ENCODE measurements around the gene ZG16B.

Gene ZG16B

GRCh38 chr16:2817340-2818271 is 12.5 kb upstream of the ZG16B start:
- no peaks in the 10 kb centered on the region for H3K27me3 ChIP-seq (ENCODE audit: control insufficient read depth, insufficient read depth, low read length)
- no peak overlapping the region for H3K9ac ChIP-seq
- no peak for TF ChIP-seq CTCF (IDR thresholded peaks at IDR 0.05)
- no peaks in the 10 kb centered on the region for H3K9me3 ChIP-seq (ENCODE audit: control insufficient read depth, low read length)
- H3K4me1 ChIP-seq = no peaks in the 10 kb centered on the region
- H3K36me3 ChIP-seq (ENCODE audit: control insufficient read depth, insufficient read depth, low read length) = no peaks in the 10 kb centered on the region
- no peak overlapping the region for H3K4me2 ChIP-seq (ENCODE audit: low read length)
- H3K79me2 ChIP-seq = no peaks in the 10 kb centered on the region
- no peak overlapping the region for H3K27ac ChIP-seq
- no peak overlapping the region for H3K4me3 ChIP-seq (ENCODE audit: low read depth, low read length)
- no peak overlapping the region for H2AFZ ChIP-seq

GRCh38 chr16:2818272-2818876 is 11.7 kb upstream of the ZG16B start:
- Histone ChIP-seq H3K4me2 (ENCODE audit: low read length) (no peak overlapping the region), H3K9me3 (ENCODE audit: control insufficient read depth, low read length) (no peaks in the 10 kb centered on the region), H3K9ac (no peak overlapping the region), H3K27ac (no peak overlapping the region), H3K27me3 (ENCODE audit: control insufficient read depth, insufficient read depth, low read length) (no peaks in the 10 kb centered on the region), H3K36me3 (ENCODE audit: control insufficient read depth, insufficient read depth, low read length) (no peaks in the 10 kb centered on the region), H3K4me1 (no peaks in the 10 kb centered on the region), H3K4me3 (ENCODE audit: low read depth, low read length) (no peak overlapping the region), H3K79me2 (no peaks in the 10 kb centered on the region), H2AFZ (no peak overlapping the region)
- TF ChIP-seq CTCF (IDR thresholded peaks at IDR 0.05) = no peak

GRCh38 chr16:2819179-2819938 is 10.7 kb upstream of the ZG16B start:
- Histone ChIP-seq H3K9me3 (ENCODE audit: control insufficient read depth, low read length) (no peaks in the 10 kb centered on the region), H3K27me3 (ENCODE audit: control insufficient read depth, insufficient read depth, low read length) (no peaks in the 10 kb centered on the region), H3K79me2 (no peaks in the 10 kb centered on the region), H3K27ac (no peak overlapping the region), H2AFZ (no peak overlapping the region), H3K9ac (no peak overlapping the region), H3K4me3 (ENCODE audit: low read depth, low read length) (no peak overlapping the region), H3K36me3 (ENCODE audit: control insufficient read depth, insufficient read depth, low read length) (no peaks in the 10 kb centered on the region), H3K4me1 (no peaks in the 10 kb centered on the region), H3K4me2 (ENCODE audit: low read length) (no peak overlapping the region)
- no peak for TF ChIP-seq CTCF (IDR thresholded peaks at IDR 0.05)

- no peak overlapping the region for H3K9ac ChIP-seq
- no peaks in the 10 kb centered on the region for H3K4me1 ChIP-seq
- no peak overlapping the region for H3K4me2 ChIP-seq (ENCODE audit: low read length)
- H3K79me2 ChIP-seq = no peaks in the 10 kb centered on the region
- no peak overlapping the region for H3K4me3 ChIP-seq (ENCODE audit: low read depth, low read length)
- no peak overlapping the region for H3K27ac ChIP-seq
- H3K27me3 ChIP-seq (ENCODE audit: control insufficient read depth, insufficient read depth, low read length) = no peaks in the 10 kb centered on the region
- no peak overlapping the region for H2AFZ ChIP-seq
- no peak for TF ChIP-seq CTCF (IDR thresholded peaks at IDR 0.05)
- no peaks in the 10 kb centered on the region for H3K36me3 ChIP-seq (ENCODE audit: control insufficient read depth, insufficient read depth, low read length)
- H3K9me3 ChIP-seq (ENCODE audit: control insufficient read depth, low read length) = no peaks in the 10 kb centered on the region
These were observed 9.9 kb upstream of the ZG16B start for GRCh38 chr16:2819939-2820835.

Measured in parathyroid adenoma (tissue), 2 donors.